Heart left ventricle (tissue), 16 donors: ENCODE data around the gene C1QTNF12. TPM values are rescaled to one million over a fixed set of nuclear protein-coding genes. Genes with fewer than 3 reads are reported as not detected.

Experiments used
- ATAC-seq, 4 donors: fragments of 200-7000 bp; cut with Tn5 transposase; one replicate each; pipeline ENCODE4 v1.9.1; 2020 to 2022; ENCODE audit warnings: moderate library complexity in 4 of 4, mild to moderate bottlenecking in 3 of 4, moderate number of reproducible peaks in 1 of 4
- DNase-seq, 5 donors: peaks; one replicate each; pipeline ENCODE4 v3.0.0-alpha.2; 2020
- H3K27ac ChIP-seq, 12 donors: fragments of 200-600 bp; sonication (generic) in 4 of 12; one replicate each; pipeline versions ENCODE4 v1.5.0 to v1.8.0; 2016 to 2022; ENCODE audit warnings: mild to moderate bottlenecking in 2 of 12
- H3K27me3 ChIP-seq, 9 donors: fragments of 200-600 bp; sonication (generic) in 2 of 9; one replicate each; pipeline versions ENCODE4 v1.5.1 to v1.8.0; 2016 to 2022; ENCODE audit warnings: mild to moderate bottlenecking in 3 of 9
- H3K36me3 ChIP-seq, 9 donors: fragments of 200-600 bp; sonication (generic) in 2 of 9; one replicate each; pipeline versions ENCODE4 v1.5.0 to v1.8.0; 2018 to 2022; ENCODE audit warnings: mild to moderate bottlenecking in 2 of 9
- H3K4me1 ChIP-seq, 12 donors: fragments of 200-600 bp; sonication (generic) in 4 of 12; one replicate each; pipeline versions ENCODE4 v1.5.0 to v1.8.0; 2016 to 2022; ENCODE audit warnings: mild to moderate bottlenecking in 3 of 12
- H3K4me3 ChIP-seq, 12 donors: fragments of 200-600 bp; sonication (generic) in 4 of 12; one replicate each; pipeline versions ENCODE4 v1.5.0 to v1.8.0; 2017 to 2022; ENCODE audit warnings: mild to moderate bottlenecking in 9 of 12, moderate library complexity in 4 of 12
- H3K9me3 ChIP-seq, 12 donors: fragments of 200-600 bp; sonication (generic) in 4 of 12; one replicate each; pipeline versions ENCODE4 v1.5.0 to v1.8.0; 2016 to 2022; ENCODE audit warnings: mild to moderate bottlenecking in 1 of 12
- POLR2A ChIP-seq, 2 donors: fragments of 450-650 bp; IDR thresholded peaks; one replicate each; pipeline ENCODE4 v1.6.1; 2017; ENCODE audit warnings: antibody characterized with exemption in 2 of 2, mild to moderate bottlenecking in 2 of 2, moderate library complexity in 2 of 2
- WGBS, 4 donors: extraction: QIAGEN DNeasy Blood & Tissue Kit in 2 of 4; methylation state at CpG; one replicate each; pipeline versions ENCODE4 v1.1.5 to v1.1.7; 2013 to 2018; 5-methylcytosine and 5-hydroxymethylcytosine counted together
- intact Hi-C, 10 donors: fragments of 100-400 bp; cut with DNase I; formaldehyde crosslinking; loops; one replicate each; pipeline versions ENCODE4 v1.11.1 to v1.14.2; 2022
- polyA plus RNA-seq, 2 donors: library from polyadenylated mRNA; stranded (reverse); fragments of 200-250 nt; gene quantifications; one replicate each; pipeline ENCODE4 v1.2.3, GENCODE V29; 2013
- total RNA-seq, 9 donors: library from RNA; depleted of rRNA in 2 of 9; stranded (reverse); fragments of >200 nt in 2 of 9; fragmentation: NEBNext Ultra II Directional in 3 of 9; extraction: Animal tissue kit (Norgen Biotek cat#: 25700) in 3 of 9; gene quantifications; one replicate each; pipeline versions ENCODE4 v1.1.0 to v1.2.4, GENCODE V29; 2016 to 2023
- TF ChIP-seq, protein P1 (sequence below), 12 donors: fragments of 200-600 bp; sonication (generic) in 4 of 12; IDR thresholded peaks; one replicate each; pipeline versions ENCODE4 v1.5.0 to v1.8.0; 2018 to 2022; ENCODE audit warnings: antibody characterized with exemption in 12 of 12, mild to moderate bottlenecking in 5 of 12
- donor health status: ischemic (EF 13 %, LVEDD 7.1; RV severe dilation, severe dysfunction).
- donor health status: healthy with polysubstance abuse.
- donor health status: DM: no; HTN: yes; CAD: no.
- donor health status: DM: no; HTN: no; CAD: no.
- donor health status: ischemic (EF 25% LVEDD 6.9; RV normal size, moderate dysfunction).
- donor health status: ischemic (EF 25% LVEDD 5.7; RV mildly dilated, moderate dysfunction).
- donor health status: healthy.
- donor health status: DM: yes; HTN: yes; CAD: no.
- donor health status: ischemic (EF 35%, LVEDD 5.7; RV mildly dilated, moderate dysfunction).
- donor health status: nonischemic (EF 11% LVEDD 7.7; RV severe dilation, severe dysfunction).
- donor health status: DM: yes; HTN: yes; CAD: no.
- donor health status: PGD.
- donor health status: ischemic (EF 29% LVEDD 5.4; RV normal size, mild dysfunction).
- donor health status: nonischemic (EF 23%, LVEDD 6.1; RV moderate dilation, normal function).

The C1QTNF12 gene
- total and polyA plus RNA-seq, 11 donors: 0.72 to 3.5 (median 0.85) TPM; not detected in 2

- no peak overlapping the region for H3K4me3 ChIP-seq
- ATAC-seq: no peak
- no peak for TF ChIP-seq POLR2A (IDR thresholded peaks at IDR 0.05)
- TF ChIP-seq, protein P1, sequence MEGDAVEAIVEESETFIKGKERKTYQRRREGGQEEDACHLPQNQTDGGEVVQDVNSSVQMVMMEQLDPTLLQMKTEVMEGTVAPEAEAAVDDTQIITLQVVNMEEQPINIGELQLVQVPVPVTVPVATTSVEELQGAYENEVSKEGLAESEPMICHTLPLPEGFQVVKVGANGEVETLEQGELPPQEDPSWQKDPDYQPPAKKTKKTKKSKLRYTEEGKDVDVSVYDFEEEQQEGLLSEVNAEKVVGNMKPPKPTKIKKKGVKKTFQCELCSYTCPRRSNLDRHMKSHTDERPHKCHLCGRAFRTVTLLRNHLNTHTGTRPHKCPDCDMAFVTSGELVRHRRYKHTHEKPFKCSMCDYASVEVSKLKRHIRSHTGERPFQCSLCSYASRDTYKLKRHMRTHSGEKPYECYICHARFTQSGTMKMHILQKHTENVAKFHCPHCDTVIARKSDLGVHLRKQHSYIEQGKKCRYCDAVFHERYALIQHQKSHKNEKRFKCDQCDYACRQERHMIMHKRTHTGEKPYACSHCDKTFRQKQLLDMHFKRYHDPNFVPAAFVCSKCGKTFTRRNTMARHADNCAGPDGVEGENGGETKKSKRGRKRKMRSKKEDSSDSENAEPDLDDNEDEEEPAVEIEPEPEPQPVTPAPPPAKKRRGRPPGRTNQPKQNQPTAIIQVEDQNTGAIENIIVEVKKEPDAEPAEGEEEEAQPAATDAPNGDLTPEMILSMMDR (IDR thresholded peaks at IDR 0.05): no peak
- peaks cover 0 to 22% (median 8%) of the 10 kb centered on the region in 12 donors for H3K4me1 ChIP-seq
- no peaks in the 10 kb centered on the region for H3K9me3 ChIP-seq
- WGBS, 4 donors: 90 to 96% (median 95%) methylated on average over 13 of the region's 13 CpGs
- intact Hi-C loops: no loop called here
- no peaks in the 10 kb centered on the region for H3K36me3 ChIP-seq
- no peak for DNase-seq
- H3K27ac ChIP-seq: no peak overlapping the region
- no peaks in the 10 kb centered on the region for H3K27me3 ChIP-seq
Observed at GRCh38 chr1:1278620-1279019, 32.1 kb upstream of the C1QTNF12 start.

- intact Hi-C loops: no loop called here
- TF ChIP-seq POLR2A (IDR thresholded peaks at IDR 0.05): no peak
- TF ChIP-seq, protein P1 (IDR thresholded peaks at IDR 0.05): no peak
- H3K27me3 ChIP-seq: no peaks in the 10 kb centered on the region
Observed at GRCh38 chr1:1275836-1276235, 29.3 kb upstream of the C1QTNF12 start.

GRCh38 chr1:1274931-1275431, 28.5 kb upstream of the C1QTNF12 start:
- H3K27ac ChIP-seq: peak overlapping the region in 1 of 12 donors; percentile 88
- intact Hi-C loops: loop anchor here in 2 of 10 donors (5.0 kb wide), 1 partner anchor 43 kb away; the partner anchor contains the start of genes B3GALT6 (in 2 of the 2) and SDF4 (in 2 of the 2)
- WGBS, 4 donors: 89 to 91% (median 90%) methylated on average over 14 to 15 of the region's 15 CpGs

More at GRCh38 chr1:1275836-1276235, 29.3 kb upstream of the C1QTNF12 start:
- Histone ChIP-seq H3K27ac (no peak overlapping the region), H3K4me1 (peaks cover 13 to 33% (median 29%) of the 10 kb centered on the region in 12 donors), H3K36me3 (peaks cover 0 to 9% (median 0%) of the 10 kb centered on the region in 9 donors), H3K4me3 (no peak overlapping the region), H3K9me3 (no peaks in the 10 kb centered on the region)
- DNase-seq (no peak), ATAC-seq (no peak)
- WGBS, 4 donors: 78 to 86% (median 83%) methylated on average over 9 of the region's 9 CpGs

More at GRCh38 chr1:1274931-1275431, 28.5 kb upstream of the C1QTNF12 start:
- H3K4me3 ChIP-seq: peak overlapping the region in 4 of 12 donors; percentile 61 to 97 (median 94)
- H3K36me3 ChIP-seq: peaks cover 0 to 9% (median 0%) of the 10 kb centered on the region in 9 donors
- ATAC-seq (no peak), DNase-seq (peak in 2 of 5 donors; percentile 17 to 58)
- no peaks in the 10 kb centered on the region for H3K27me3 ChIP-seq
- TF ChIP-seq, protein P1 (IDR thresholded peaks at IDR 0.05): no peak
- TF ChIP-seq POLR2A (IDR thresholded peaks at IDR 0.05): no peak
- peaks cover 14 to 41% (median 37%) of the 10 kb centered on the region in 12 donors for H3K4me1 ChIP-seq
- no peaks in the 10 kb centered on the region for H3K9me3 ChIP-seq
